GM23338 (cell line): ENCODE data around the gene MYORG.

Source experiments
- EZH2 ChIP-seq: fragments of 200-600 bp; sonication (generic); IDR thresholded peaks from one replicate; pipeline ENCODE4 v1.8.0; 2017; ENCODE audit warnings: antibody characterized with exemption, mild to moderate bottlenecking, low read depth; ENCODE audit not compliant: unreplicated experiment
- JUNB ChIP-seq: IDR thresholded peaks from one replicate; pipeline ENCODE4 v1.6.1; 2016; ENCODE audit warnings: antibody characterized with exemption; ENCODE audit not compliant: unreplicated experiment
- POLR2AphosphoS5 ChIP-seq: IDR thresholded peaks from 2 replicates; pipeline ENCODE4 v1.6.1; 2016; ENCODE audit warnings: antibody characterized with exemption, low read depth
- REST ChIP-seq: IDR thresholded peaks from one replicate; pipeline ENCODE4 v1.6.1; 2018; ENCODE audit warnings: antibody characterized with exemption; ENCODE audit not compliant: unreplicated experiment
- STAT1 ChIP-seq: IDR thresholded peaks from one replicate; pipeline ENCODE4 v1.6.1; 2016; ENCODE audit warnings: antibody characterized with exemption; ENCODE audit not compliant: unreplicated experiment
- TF ChIP-seq, protein P1 (sequence below), 2 experiments: fragments of 200-600 bp in 1 of 2; sonication (generic) in 1 of 2; conservative IDR thresholded peaks; 2 replicates each; pipeline versions ENCODE4 v1.5.1 to v1.6.1; 2016 to 2017; ENCODE audit warnings: antibody characterized with exemption in 2 of 2, low read depth in 2 of 2, mild to moderate bottlenecking in 2 of 2, moderate library complexity in 1 of 2

- TF ChIP-seq POLR2AphosphoS5, result no peak
- TF ChIP-seq EZH2, result no peak
- TF ChIP-seq, protein P1, sequence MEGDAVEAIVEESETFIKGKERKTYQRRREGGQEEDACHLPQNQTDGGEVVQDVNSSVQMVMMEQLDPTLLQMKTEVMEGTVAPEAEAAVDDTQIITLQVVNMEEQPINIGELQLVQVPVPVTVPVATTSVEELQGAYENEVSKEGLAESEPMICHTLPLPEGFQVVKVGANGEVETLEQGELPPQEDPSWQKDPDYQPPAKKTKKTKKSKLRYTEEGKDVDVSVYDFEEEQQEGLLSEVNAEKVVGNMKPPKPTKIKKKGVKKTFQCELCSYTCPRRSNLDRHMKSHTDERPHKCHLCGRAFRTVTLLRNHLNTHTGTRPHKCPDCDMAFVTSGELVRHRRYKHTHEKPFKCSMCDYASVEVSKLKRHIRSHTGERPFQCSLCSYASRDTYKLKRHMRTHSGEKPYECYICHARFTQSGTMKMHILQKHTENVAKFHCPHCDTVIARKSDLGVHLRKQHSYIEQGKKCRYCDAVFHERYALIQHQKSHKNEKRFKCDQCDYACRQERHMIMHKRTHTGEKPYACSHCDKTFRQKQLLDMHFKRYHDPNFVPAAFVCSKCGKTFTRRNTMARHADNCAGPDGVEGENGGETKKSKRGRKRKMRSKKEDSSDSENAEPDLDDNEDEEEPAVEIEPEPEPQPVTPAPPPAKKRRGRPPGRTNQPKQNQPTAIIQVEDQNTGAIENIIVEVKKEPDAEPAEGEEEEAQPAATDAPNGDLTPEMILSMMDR (conservative IDR thresholded peaks at IDR 0.05; ENCODE audit: low read depth in 2 of 2), result no peak
- TF ChIP-seq REST, result no peak
- no peak for TF ChIP-seq JUNB
- no peak for TF ChIP-seq STAT1
These were observed 53.7 kb downstream of the MYORG start for GRCh38 chr9:34322899-34323591.
